RWPE1 (cell line): Measurements from ENCODE around the gene MICB.

Experiments
- CTCF ChIA-PET: fragments of 350-600 bp; sonication (Branson Sonifier 250); formaldehyde crosslinking; extraction: SDS; loops from one replicate; lab custom pipeline; 2021; lab: Yijun Ruan, JAX
- POLR2A ChIA-PET: fragments of 400-600 bp; formaldehyde crosslinking; extraction: SDS; loops from one replicate; lab custom pipeline; 2020; ENCODE audit warnings: antibody characterized with exemption; ENCODE audit not compliant: low non-redundant PET; lab: Yijun Ruan, JAX
- DNase-seq: peaks from one replicate; pipeline ENCODE4 v3.0.0; 2012; ENCODE audit warnings: low spot score
- H3K27ac ChIP-seq: fragments of 450-650 bp; 2 replicates; pipeline ENCODE4 v1.5.1; 2017
- CTCF ChIP-seq: fragments of 450-650 bp; conservative IDR thresholded peaks from 2 replicates; pipeline ENCODE4 v1.5.1; 2017; ENCODE audit warnings: low read depth, mild to moderate bottlenecking

MICB gene

DNA sequence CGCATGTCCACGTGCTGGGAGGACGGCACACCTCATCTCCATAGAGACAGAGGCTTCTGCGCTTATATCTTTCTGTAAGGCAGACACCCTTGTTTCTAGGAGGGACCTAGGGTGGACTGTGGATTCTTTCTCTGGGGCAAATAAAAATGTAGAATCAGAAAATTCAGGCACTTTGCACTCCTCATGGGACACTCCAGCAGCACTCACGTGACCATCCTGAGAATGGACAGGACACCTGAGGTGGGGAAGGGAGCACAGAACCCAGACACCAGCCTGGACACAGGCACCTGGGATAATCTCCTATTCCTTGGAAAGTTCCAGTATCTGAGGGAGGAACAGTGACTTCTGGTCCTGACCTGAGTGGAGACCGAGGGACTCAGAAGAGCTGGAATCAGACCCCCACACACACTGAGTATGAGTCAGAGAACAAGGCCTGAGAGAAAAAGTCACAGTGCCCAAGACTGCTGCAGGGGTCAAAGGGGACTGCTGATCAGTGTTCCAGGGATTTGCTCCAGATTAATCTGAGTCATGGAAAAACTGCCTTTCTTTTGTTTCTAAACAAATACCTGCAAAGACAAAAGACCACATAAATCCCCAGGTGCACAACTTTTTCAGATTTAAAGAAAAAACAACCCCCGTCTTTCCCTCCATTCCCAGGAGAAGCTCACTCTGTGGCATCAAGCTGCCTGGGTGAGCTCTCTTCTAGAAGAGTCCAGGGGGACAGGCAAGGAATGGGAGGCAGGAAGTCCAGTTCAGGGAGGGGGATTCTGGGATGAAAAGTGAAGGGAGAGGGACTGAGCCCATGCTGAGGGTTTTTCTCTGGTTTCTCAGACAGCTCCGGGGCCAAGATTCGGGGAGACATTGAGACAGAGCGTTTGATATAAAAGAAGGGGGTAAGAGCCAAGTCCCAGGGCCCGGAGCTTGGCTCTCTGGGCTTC, 35.6 kb upstream of the MICB start:
- DNase-seq = no peak
- POLR2A ChIA-PET = no interaction called here
- CTCF ChIA-PET = interaction anchor here (0.6 to 1.2 kb wide), 4 partner anchors 32 to 731 kb away, joined by 3 to 5 read pairs (median 4); partner anchors contain the start of gene MICA
- TF ChIP-seq CTCF = no peak
- peak overlapping the region; percentile 10; the same call in 1 of the 2 replicates for H3K27ac ChIP-seq

- no peak for TF ChIP-seq CTCF
- CTCF ChIA-PET = interaction anchor here (0.5 to 1.2 kb wide), 4 partner anchors 31 to 732 kb away, joined by 3 to 5 read pairs (median 4); partner anchors contain the start of gene MICA
- peak; percentile 97 for DNase-seq
- peak overlapping the region; percentile 10 for H3K27ac ChIP-seq
- POLR2A ChIA-PET = no interaction called here
Observed at GRCh38 chr6:31462964-31463870, 34.7 kb upstream of the MICB start.

DNA sequence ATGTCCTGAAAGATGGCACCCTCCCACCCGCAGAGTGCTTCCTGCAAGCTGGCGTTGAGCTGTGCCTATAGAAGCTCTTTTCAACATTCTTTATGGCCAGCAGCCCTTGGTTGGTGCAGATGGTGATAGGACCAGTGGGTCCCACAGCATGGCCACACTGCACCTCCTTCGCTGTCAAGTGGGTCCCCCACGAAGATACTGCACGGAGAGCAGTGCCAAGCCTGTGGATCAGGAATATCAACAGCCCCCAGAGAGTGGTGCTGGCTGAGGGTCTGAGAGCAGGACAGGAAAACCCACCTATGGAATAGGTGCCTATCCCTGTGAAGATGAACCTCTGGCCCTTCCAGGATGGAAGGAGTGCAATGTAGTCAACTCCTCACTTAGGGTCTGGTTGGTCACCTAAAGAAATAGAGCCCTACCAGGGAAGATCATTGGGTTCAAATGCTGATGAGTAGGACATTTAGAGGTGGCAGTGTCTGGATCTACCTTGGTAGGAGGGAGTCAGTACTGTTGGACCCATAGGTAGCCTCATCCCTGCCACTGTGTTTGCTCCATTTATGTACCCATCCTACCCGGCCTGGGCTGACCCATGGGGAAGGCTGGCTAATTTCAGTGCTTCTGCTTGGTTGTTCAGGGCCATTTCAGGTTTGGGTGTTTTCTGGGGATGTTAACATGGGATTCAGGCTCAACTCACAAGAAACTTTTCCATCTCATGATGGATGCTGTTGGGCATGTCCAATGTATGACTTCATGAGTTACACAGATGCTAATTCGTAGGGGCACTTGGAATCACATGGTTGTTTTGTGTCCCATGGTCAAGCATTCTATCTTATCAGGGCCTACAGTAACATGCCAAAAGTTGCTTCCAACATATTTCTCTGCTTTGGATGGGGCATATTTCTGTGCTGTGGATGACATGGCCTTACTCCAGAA, 33.4 kb upstream of the MICB start:
- ChIA-PET CTCF (interaction anchor here (0.5 kb wide), 1 partner anchor 68 kb away, joined by 3 read pairs; no protein-coding TSS in a partner anchor), POLR2A (no interaction called here)
- no peak overlapping the region for H3K27ac ChIP-seq
- no peak for DNase-seq
- no peak for TF ChIP-seq CTCF

GRCh38 chr6:31465185-31465536, 32.8 kb upstream of the MICB start:
- DNase-seq = no peak
- H3K27ac ChIP-seq = no peak overlapping the region
- no peak for TF ChIP-seq CTCF
- ChIA-PET POLR2A (no interaction called here), CTCF (no interaction called here)

GRCh38 chr6:31465718-31466117, 32.2 kb upstream of the MICB start:
- POLR2A ChIA-PET = no interaction called here
- CTCF ChIA-PET = no interaction called here
- no peak overlapping the region for H3K27ac ChIP-seq
- TF ChIP-seq CTCF = no peak
- DNase-seq = no peak
